ENCODE results near the gene PDCL3.

PDCL3 gene

GRCh38 chr2:100560216-100560830, 2.5 kb upstream of the PDCL3 start:
- DNase-seq (ENCODE audit: low read depth), result no peak

GRCh38 chr2:100561191-100561590, 1.6 kb upstream of the PDCL3 start:
- DNase-seq (ENCODE audit: low read depth), result no peak

- DNase-seq (ENCODE audit: low read depth), result no peak
These were observed 834 bp downstream of the PDCL3 start for GRCh38 chr2:100563407-100564247.

- no peak for DNase-seq (ENCODE audit: low read depth)
These were observed 6.2 kb downstream of the PDCL3 start for GRCh38 chr2:100568989-100569388.

GRCh38 chr2:100571668-100572067, 8.9 kb downstream of the PDCL3 start:
- DNase-seq (ENCODE audit: low read depth), result no peak

- DNase-seq (ENCODE audit: low read depth), result no peak
These were observed 15.0 kb downstream of the PDCL3 start for GRCh38 chr2:100577777-100578176.

- DNase-seq (ENCODE audit: low read depth), result no peak
These were observed 17.8 kb downstream of the PDCL3 start for GRCh38 chr2:100580367-100581276.

- no peak for DNase-seq (ENCODE audit: low read depth)
These were observed 18.5 kb downstream of the PDCL3 start for GRCh38 chr2:100581277-100581612.

GRCh38 chr2:100584816-100585215, 22.0 kb downstream of the PDCL3 start:
- no peak for DNase-seq (ENCODE audit: low read depth)

- DNase-seq (ENCODE audit: low read depth), result no peak
These were observed 25.4 kb downstream of the PDCL3 start for GRCh38 chr2:100588071-100588786.

- DNase-seq (ENCODE audit: low read depth), result no peak
These were observed 26.7 kb downstream of the PDCL3 start for GRCh38 chr2:100589527-100589926.

GRCh38 chr2:100592226-100592625, 29.4 kb downstream of the PDCL3 start:
- no peak for DNase-seq (ENCODE audit: low read depth)

- DNase-seq (ENCODE audit: low read depth), result no peak
These were observed 33.7 kb downstream of the PDCL3 start for GRCh38 chr2:100596465-100596864.

GRCh38 chr2:100599566-100599965, 36.8 kb downstream of the PDCL3 start:
- no peak for DNase-seq (ENCODE audit: low read depth)

GRCh38 chr2:100601661-100602060, 38.9 kb downstream of the PDCL3 start:
- DNase-seq (ENCODE audit: low read depth), result no peak

GRCh38 chr2:100603414-100603813, 40.6 kb downstream of the PDCL3 start:
- no peak for DNase-seq (ENCODE audit: low read depth)

- DNase-seq (ENCODE audit: low read depth), result no peak
These were observed 41.3 kb downstream of the PDCL3 start for GRCh38 chr2:100603948-100604633.

- DNase-seq (ENCODE audit: low read depth), result no peak
These were observed 43.5 kb downstream of the PDCL3 start for GRCh38 chr2:100606332-100606725.

GRCh38 chr2:100606726-100607343, 44.0 kb downstream of the PDCL3 start:
- DNase-seq (ENCODE audit: low read depth), result no peak

- no peak for DNase-seq (ENCODE audit: low read depth)
These were observed 47.6 kb downstream of the PDCL3 start for GRCh38 chr2:100610381-100610831.

Measured in HS-27A (cell line).